Measurements from ENCODE around the gene PKHD1. TPM values are rescaled to one million over a fixed set of nuclear protein-coding genes. Genes with fewer than 3 reads are reported as not detected.
"Not testable (repeated sequence)": the region's sequence is repeated elsewhere in the genome, so short reads cannot be mapped to it uniquely, and the experiment has no call there.

PKHD1 gene
- total RNA-seq, 1 donor from 2014 or later, result not detected

- no peak overlapping the region for H3K27ac Mint-ChIP-seq
- no peaks in the 10 kb centered on the region for H3K4me1 Mint-ChIP-seq (ENCODE audit: low read depth)
- H3K4me3 Mint-ChIP-seq (ENCODE audit: low read depth), result no peak overlapping the region
- peaks cover 2% of the 10 kb centered on the region for H3K27me3 Mint-ChIP-seq (ENCODE audit: low read depth)
- intact Hi-C loops (cut with micrococcal nuclease), result no loop called here
- no peaks in the 10 kb centered on the region for H3K36me3 Mint-ChIP-seq (ENCODE audit: low read depth)
- no peak for DNase-seq (ENCODE audit: low spot score)
- H3K9me3 Mint-ChIP-seq, result no peaks in the 10 kb centered on the region
These were observed 91.0 kb downstream of the PKHD1 start for GRCh38 chr6:51996296-51996947.

- H3K9me3 Mint-ChIP-seq, result no peaks in the 10 kb centered on the region
- H3K36me3 Mint-ChIP-seq (ENCODE audit: low read depth), result no peaks in the 10 kb centered on the region
- H3K4me3 Mint-ChIP-seq (ENCODE audit: low read depth), result no peak overlapping the region
- DNase-seq (ENCODE audit: low spot score), result no peak
- intact Hi-C loops (cut with micrococcal nuclease), result no loop called here
- no peaks in the 10 kb centered on the region for H3K4me1 Mint-ChIP-seq (ENCODE audit: low read depth)
- H3K27ac Mint-ChIP-seq, result no peak overlapping the region
- peaks cover 2% of the 10 kb centered on the region for H3K27me3 Mint-ChIP-seq (ENCODE audit: low read depth)
These were observed 92.1 kb downstream of the PKHD1 start for GRCh38 chr6:51995214-51995755.

- H3K27ac Mint-ChIP-seq, result no peak overlapping the region
- no peaks in the 10 kb centered on the region for H3K36me3 Mint-ChIP-seq (ENCODE audit: low read depth)
- DNase-seq (ENCODE audit: low spot score), result no peak
- H3K4me3 Mint-ChIP-seq (ENCODE audit: low read depth), result no peak overlapping the region
- no peaks in the 10 kb centered on the region for H3K4me1 Mint-ChIP-seq (ENCODE audit: low read depth)
- no peaks in the 10 kb centered on the region for H3K27me3 Mint-ChIP-seq (ENCODE audit: low read depth)
- intact Hi-C loops (cut with micrococcal nuclease), result no loop called here
- H3K9me3 Mint-ChIP-seq, result no peaks in the 10 kb centered on the region
These were observed 94.5 kb downstream of the PKHD1 start for GRCh38 chr6:51992876-51993275.

GRCh38 chr6:51989789-51990188, 97.6 kb downstream of the PKHD1 start:
- H3K4me1 Mint-ChIP-seq (ENCODE audit: low read depth), result no peaks in the 10 kb centered on the region
- intact Hi-C loops (cut with micrococcal nuclease), result no loop called here
- H3K27ac Mint-ChIP-seq, result no peak overlapping the region
- H3K4me3 Mint-ChIP-seq (ENCODE audit: low read depth), result no peak overlapping the region
- no peaks in the 10 kb centered on the region for H3K36me3 Mint-ChIP-seq (ENCODE audit: low read depth)
- no peaks in the 10 kb centered on the region for H3K27me3 Mint-ChIP-seq (ENCODE audit: low read depth)
- no peaks in the 10 kb centered on the region for H3K9me3 Mint-ChIP-seq
- no peak for DNase-seq (ENCODE audit: low spot score)

- Mint-ChIP-seq H3K9me3 (no peaks in the 10 kb centered on the region), H3K4me3 (ENCODE audit: low read depth) (no peak overlapping the region), H3K36me3 (ENCODE audit: low read depth) (no peaks in the 10 kb centered on the region), H3K4me1 (ENCODE audit: low read depth) (no peaks in the 10 kb centered on the region), H3K27ac (no peak overlapping the region), H3K27me3 (ENCODE audit: low read depth) (no peaks in the 10 kb centered on the region)
- DNase-seq (ENCODE audit: low spot score), result no peak
- intact Hi-C loops (cut with micrococcal nuclease), result no loop called here
These were observed 100.5 kb downstream of the PKHD1 start for GRCh38 chr6:51986864-51987263.

GRCh38 chr6:51983564-51983963, 103.8 kb downstream of the PKHD1 start:
- Mint-ChIP-seq H3K27ac (no peak overlapping the region), H3K27me3 (ENCODE audit: low read depth) (no peaks in the 10 kb centered on the region), H3K4me3 (ENCODE audit: low read depth) (no peak overlapping the region), H3K4me1 (ENCODE audit: low read depth) (no peaks in the 10 kb centered on the region), H3K36me3 (ENCODE audit: low read depth) (no peaks in the 10 kb centered on the region), H3K9me3 (no peaks in the 10 kb centered on the region)
- DNase-seq (ENCODE audit: low spot score), result no peak
- intact Hi-C loops (cut with micrococcal nuclease), result no loop called here

GRCh38 chr6:51982695-51983094, 104.7 kb downstream of the PKHD1 start:
- H3K36me3 Mint-ChIP-seq (ENCODE audit: low read depth); DNase-seq (ENCODE audit: low spot score); H3K4me1 Mint-ChIP-seq (ENCODE audit: low read depth); H3K27ac Mint-ChIP-seq; H3K9me3 Mint-ChIP-seq; intact Hi-C loops (cut with micrococcal nuclease); H3K4me3 Mint-ChIP-seq (ENCODE audit: low read depth); H3K27me3 Mint-ChIP-seq (ENCODE audit: low read depth): not testable (repeated sequence)

GRCh38 chr6:51976374-51976773, 111.0 kb downstream of the PKHD1 start:
- Mint-ChIP-seq H3K27me3 (ENCODE audit: low read depth) (no peaks in the 10 kb centered on the region), H3K9me3 (no peaks in the 10 kb centered on the region), H3K4me1 (ENCODE audit: low read depth) (no peaks in the 10 kb centered on the region), H3K36me3 (ENCODE audit: low read depth) (no peaks in the 10 kb centered on the region), H3K4me3 (ENCODE audit: low read depth) (no peak overlapping the region), H3K27ac (no peak overlapping the region)
- intact Hi-C loops (cut with micrococcal nuclease), result no loop called here
- DNase-seq (ENCODE audit: low spot score), result no peak

- H3K9me3 Mint-ChIP-seq, result no peaks in the 10 kb centered on the region
- H3K4me1 Mint-ChIP-seq (ENCODE audit: low read depth), result no peaks in the 10 kb centered on the region
- no peak overlapping the region for H3K27ac Mint-ChIP-seq
- no peak overlapping the region for H3K4me3 Mint-ChIP-seq (ENCODE audit: low read depth)
- no peaks in the 10 kb centered on the region for H3K36me3 Mint-ChIP-seq (ENCODE audit: low read depth)
- intact Hi-C loops (cut with micrococcal nuclease), result no loop called here
- H3K27me3 Mint-ChIP-seq (ENCODE audit: low read depth), result no peaks in the 10 kb centered on the region
- DNase-seq (ENCODE audit: low spot score), result no peak
These were observed 114.8 kb downstream of the PKHD1 start for GRCh38 chr6:51972659-51973058.

GRCh38 chr6:51968265-51968664, 119.1 kb downstream of the PKHD1 start:
- Mint-ChIP-seq H3K36me3 (ENCODE audit: low read depth) (no peaks in the 10 kb centered on the region), H3K4me3 (ENCODE audit: low read depth) (no peak overlapping the region), H3K9me3 (no peaks in the 10 kb centered on the region), H3K4me1 (ENCODE audit: low read depth) (no peaks in the 10 kb centered on the region), H3K27me3 (ENCODE audit: low read depth) (peaks cover 5% of the 10 kb centered on the region), H3K27ac (no peak overlapping the region)
- intact Hi-C loops (cut with micrococcal nuclease), result no loop called here
- no peak for DNase-seq (ENCODE audit: low spot score)

- DNase-seq (ENCODE audit: low spot score), result no peak
- Mint-ChIP-seq H3K4me1 (ENCODE audit: low read depth) (no peaks in the 10 kb centered on the region), H3K9me3 (no peaks in the 10 kb centered on the region), H3K27ac (no peak overlapping the region), H3K36me3 (ENCODE audit: low read depth) (no peaks in the 10 kb centered on the region), H3K4me3 (ENCODE audit: low read depth) (no peak overlapping the region), H3K27me3 (ENCODE audit: low read depth) (peaks cover 5% of the 10 kb centered on the region)
- intact Hi-C loops (cut with micrococcal nuclease), result no loop called here
These were observed 122.1 kb downstream of the PKHD1 start for GRCh38 chr6:51965222-51965801.

- intact Hi-C loops (cut with micrococcal nuclease), result no loop called here
- Mint-ChIP-seq H3K36me3 (ENCODE audit: low read depth) (no peaks in the 10 kb centered on the region), H3K4me1 (ENCODE audit: low read depth) (no peaks in the 10 kb centered on the region), H3K27ac (no peak overlapping the region), H3K9me3 (no peaks in the 10 kb centered on the region), H3K4me3 (ENCODE audit: low read depth) (no peak overlapping the region), H3K27me3 (ENCODE audit: low read depth) (peaks cover 11% of the 10 kb centered on the region)
- DNase-seq (ENCODE audit: low spot score), result no peak
These were observed 123.4 kb downstream of the PKHD1 start for GRCh38 chr6:51963980-51964379.

- Mint-ChIP-seq H3K27me3 (ENCODE audit: low read depth) (peaks cover 11% of the 10 kb centered on the region), H3K4me3 (ENCODE audit: low read depth) (no peak overlapping the region), H3K9me3 (no peaks in the 10 kb centered on the region), H3K36me3 (ENCODE audit: low read depth) (no peaks in the 10 kb centered on the region), H3K27ac (no peak overlapping the region), H3K4me1 (ENCODE audit: low read depth) (no peaks in the 10 kb centered on the region)
- no peak for DNase-seq (ENCODE audit: low spot score)
- intact Hi-C loops (cut with micrococcal nuclease), result no loop called here
These were observed 125.1 kb downstream of the PKHD1 start for GRCh38 chr6:51962354-51962753.
